Measurements from ENCODE around the gene C2orf72. TPM values are rescaled to one million over a fixed set of nuclear protein-coding genes. Genes with fewer than 3 reads are reported as not detected.
A peak's percentile ranks its signal among the peaks of the same experiment; 100 is the strongest.
"Not testable (repeated sequence)": the region's sequence is repeated elsewhere in the genome, so short reads cannot be mapped to it uniquely, and the experiment has no call there.

The C2orf72 gene
- total RNA-seq = 0.08 TPM

DNA sequence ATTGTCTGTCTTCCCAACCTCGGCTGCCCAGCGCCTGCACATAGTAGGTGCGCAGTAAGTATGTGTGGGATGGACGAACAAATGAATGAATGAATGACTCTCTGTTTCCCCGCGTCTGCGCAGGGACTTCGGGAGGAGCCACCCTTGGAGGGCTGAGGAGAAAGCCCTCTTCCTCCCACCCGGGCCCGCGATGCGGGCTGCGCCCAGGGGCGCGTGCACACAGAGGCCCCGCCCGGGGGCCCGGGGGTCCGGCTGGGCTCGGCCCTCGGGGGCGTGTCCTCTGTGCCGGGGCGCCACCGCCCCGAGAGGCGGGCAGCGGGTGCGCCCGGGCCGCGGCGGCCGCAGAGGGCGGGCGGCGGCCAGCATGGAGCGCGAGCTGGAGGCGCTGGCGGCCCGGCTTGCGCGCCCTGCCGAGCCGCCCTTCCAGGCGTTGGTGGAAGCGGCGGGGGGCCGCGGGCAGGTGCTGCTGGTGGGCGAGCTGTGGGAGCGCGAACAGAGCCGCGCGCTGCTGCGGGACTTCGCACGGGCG is at the start of gene C2orf72:
Gene C2orf72, plus strand, starts transcription at position 322 of the 529 bp plus-strand sequence. Its CDS starts 43 bp downstream, at position 365.
- ATAC-seq = no peak

DNA sequence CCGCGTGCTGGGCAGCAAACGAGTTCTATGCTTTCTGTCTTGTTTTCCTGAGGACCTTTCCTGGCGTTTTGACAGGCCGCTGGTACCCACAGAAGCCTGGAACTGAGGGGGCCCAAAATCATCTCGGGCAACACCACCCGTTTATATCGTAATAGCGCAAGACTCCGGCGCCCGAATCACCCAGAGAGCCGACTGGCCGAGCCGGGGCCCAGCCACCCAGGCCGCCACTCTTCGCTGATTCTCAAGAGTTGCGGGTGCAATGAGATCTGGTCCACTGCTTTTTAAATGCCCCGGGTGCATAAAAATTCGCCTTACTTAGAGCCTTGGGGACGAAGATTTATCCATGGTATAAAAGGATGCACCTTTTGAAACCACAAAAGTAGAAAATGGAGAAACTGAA is 47.6 kb upstream of the C2orf72 start:
- ATAC-seq = no peak

DNA sequence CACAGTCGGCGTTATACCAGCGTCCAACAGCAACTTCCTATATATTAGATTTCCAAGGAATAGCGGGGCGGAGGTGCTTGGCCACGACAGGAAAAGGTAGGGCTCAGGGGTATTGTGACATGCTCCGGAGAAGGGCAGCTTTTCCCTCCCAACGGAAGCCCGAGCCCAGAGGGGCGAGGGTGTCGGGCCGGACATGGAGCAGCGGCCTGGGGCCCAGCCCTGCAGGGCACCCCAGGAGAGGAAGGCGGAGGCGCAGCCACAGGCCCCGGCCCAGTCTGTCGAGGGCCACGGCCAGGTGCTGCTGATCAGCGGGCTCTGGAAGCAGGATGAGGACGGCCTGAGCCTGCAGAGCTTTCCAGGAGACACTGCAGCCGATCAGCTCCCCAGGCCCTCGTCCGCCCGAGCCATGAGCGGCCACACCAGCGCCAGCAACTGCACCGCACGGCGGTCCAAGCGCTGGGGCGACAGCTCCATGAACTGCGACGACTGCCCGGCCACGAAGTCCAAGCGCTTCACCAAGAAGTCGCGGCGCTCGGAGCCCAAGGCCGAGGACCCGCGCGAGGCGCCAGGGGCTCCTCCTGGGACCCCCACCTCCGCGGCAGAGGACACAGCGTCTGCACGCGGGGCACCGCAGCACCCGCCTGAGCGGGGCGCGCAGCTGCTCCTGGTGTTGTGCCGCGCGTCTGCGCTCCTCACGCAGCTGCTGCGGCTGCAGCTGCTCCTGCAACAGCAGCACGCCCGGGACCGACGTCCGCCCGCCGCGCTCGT is 47.0 kb upstream of the C2orf72 start:
- no peak for ATAC-seq

DNA sequence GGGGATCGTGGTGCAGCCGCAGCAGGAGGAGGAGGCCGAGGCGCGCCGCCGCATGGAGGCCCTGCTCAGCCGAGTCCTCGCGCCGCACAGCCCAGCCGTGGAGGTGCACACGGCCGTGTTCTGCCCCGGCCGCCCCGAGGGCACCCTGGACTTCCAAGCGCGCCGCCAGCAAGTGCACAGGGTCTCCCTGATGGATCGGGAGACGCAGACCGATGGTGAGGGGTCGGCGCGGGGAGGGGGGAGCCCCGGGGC is 46.5 kb upstream of the C2orf72 start:
- ATAC-seq = no peak

- ATAC-seq = no peak
These were observed 45.7 kb upstream of the C2orf72 start for GRCh38 chr2:230991598-230991997.

- no peak for ATAC-seq
These were observed 41.5 kb upstream of the C2orf72 start, which contains the start of gene SPATA3 for GRCh38 chr2:230995821-230996220. Gene SPATA3, plus strand, starts transcription at chr2:230996121. Its CDS starts 113 bp downstream, at chr2:230996234.

DNA sequence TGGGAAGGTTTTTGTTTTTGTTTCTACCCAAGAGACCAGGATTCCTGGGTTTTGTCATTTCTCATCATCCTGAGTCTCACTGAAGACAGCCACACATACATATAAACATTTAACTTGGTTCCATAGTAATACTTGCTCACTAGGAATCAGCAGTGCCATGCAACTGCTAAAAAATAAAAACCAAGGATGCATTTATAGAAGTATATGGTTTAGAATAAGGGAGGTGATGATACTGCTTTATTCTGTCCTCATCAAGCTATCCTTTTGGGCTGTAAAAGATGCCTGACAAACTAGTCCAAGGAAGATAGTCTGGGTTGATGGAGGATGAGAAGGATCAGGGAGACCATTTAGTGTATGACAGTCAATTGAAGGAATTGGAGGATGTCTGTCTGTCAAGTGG is 40.7 kb upstream of the C2orf72 start:
- no peak for ATAC-seq

GRCh38 chr2:230998882-230999281 is 38.4 kb upstream of the C2orf72 start:
- no peak for ATAC-seq

- no peak for ATAC-seq
These were observed 37.8 kb upstream of the C2orf72 start for GRCh38 chr2:230999477-230999876.

- ATAC-seq = no peak
These were observed 37.0 kb upstream of the C2orf72 start for GRCh38 chr2:231000211-231000904.

DNA sequence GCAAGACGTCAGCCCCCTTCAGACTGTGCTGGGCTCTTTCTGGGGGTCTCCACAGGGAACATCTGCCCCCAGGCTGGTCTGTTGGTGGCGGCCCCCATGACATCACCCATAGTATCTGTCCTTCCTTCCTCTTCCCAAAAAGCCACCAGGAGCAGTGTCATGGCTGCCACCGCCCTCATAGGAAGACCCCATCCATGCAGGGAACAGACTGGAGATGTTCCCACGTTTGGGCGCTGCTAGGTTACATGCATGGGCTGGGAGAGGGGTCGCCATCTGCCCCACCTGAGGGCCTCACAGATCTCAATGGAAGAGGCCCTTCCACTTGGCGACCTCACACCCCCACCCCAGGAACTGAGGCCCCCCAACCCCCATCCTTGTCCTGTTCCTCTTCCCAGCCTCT is 36.3 kb upstream of the C2orf72 start:
- no peak for ATAC-seq

- no peak for ATAC-seq
These were observed 35.4 kb upstream of the C2orf72 start for GRCh38 chr2:231001921-231002320.

DNA sequence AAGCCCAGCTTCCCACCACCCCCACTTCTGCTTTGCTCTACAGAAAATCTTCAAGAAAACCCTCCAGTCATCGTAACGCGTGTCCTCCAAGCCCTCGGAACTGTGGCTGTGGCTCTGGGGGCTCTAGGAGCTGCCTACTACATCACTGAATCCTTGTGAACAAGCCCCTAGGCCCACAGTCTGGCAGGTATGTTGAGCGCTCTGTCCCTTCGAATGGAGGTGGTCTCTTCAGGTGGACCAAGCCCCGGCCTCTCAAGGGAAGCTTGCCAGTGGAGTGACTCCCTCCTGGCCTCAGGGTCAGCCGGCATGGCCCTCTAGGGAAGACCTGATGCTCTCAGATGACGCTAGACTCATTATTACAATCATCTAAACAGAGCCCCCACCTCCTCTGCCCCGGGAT is 34.7 kb upstream of the C2orf72 start:
- no peak for ATAC-seq

DNA sequence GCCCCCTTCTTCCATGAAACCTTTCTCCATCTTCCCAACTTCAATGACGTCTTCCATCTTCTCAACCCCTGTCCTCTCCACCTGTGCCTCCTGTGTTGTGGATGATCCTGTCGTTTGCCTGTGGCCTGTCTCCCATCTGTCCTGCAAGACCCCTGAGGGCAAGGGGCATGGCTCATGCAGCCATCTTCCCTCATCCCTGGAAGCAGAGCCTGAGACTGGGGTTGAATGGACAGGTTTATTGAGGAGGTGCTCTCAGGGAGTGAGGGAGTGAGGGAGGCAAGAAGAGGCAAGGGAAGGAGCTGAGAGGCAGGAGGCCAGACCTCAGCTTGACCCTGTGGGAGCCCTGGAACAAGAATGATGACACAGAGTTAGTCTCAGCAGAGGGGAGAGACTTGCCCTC is 34.1 kb upstream of the C2orf72 start:
- no peak for ATAC-seq

DNA sequence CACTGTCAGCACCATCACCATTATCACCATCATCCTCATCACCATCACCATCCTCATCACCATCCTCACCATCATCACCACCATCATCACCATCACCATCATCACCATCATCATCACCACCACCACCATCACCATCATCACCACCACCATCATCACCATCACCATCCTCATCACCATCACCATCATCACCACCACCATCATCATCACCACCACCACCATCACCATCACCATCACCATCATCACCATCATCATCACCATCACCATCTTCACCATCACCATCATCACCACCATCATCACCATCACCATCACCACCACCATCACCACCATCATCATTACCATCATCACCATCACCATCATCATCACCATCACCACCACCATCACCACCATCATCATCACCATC is 32.4 kb upstream of the C2orf72 start:
- not testable (repeated sequence) for ATAC-seq

DNA sequence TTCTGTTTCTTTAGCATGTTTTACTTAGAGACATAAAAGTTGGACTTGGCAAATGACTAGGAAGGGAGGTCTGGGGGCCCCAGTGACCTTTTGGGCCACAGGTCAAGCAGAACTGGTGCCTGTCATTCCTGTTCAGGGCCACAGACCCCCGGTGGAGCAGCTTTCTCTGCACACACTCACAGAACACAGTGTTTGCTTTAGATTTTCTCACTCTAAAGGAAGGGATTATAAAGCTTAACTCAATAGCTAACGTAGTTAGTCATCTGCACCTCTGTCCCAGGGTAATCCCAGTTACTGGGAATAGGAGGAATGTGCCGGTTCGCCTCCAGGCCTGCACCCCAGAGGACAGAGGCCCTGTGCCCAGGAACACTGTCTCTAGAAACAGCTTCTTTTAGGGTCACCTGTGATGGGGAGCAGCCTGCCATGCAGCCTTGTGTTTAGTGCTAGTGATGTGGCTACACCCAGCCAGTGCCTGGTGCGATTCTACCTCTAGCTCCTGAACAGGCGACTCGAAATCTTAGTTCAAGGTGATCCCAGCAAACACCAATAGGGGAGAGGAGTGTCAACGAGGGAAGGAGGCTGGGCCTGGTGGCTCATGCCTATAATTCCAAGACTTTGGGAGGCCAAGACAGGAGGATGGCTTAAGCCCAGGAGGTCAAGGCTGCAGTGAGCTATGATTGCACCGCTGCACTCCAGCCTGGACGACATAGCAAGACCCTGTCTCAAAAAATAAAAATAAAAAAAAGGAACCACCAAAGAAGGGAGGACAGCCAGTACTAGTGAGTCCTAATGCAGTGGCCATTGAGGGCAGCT is 29.8 kb upstream of the C2orf72 start:
- ATAC-seq = peak; percentile 88

DNA sequence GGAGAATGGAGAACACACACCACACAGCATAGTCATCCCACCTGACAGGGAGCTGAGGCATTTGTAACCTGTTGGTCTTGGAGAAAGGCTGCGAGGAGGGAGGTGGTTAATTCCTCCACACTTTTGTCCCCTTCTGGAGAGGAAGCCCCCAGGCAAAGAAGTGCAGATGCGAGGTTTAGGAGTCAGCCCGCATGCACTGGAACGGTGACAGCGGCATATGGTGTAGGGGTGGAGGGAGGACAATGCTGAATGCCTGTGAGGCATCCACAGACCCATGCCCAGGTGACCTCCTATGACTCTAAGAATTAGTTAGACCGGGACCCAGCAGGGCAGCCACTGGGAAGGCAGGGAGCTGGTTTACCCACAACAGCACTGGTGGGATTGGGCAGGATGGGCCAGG is 29.2 kb upstream of the C2orf72 start:
- no peak for ATAC-seq

DNA sequence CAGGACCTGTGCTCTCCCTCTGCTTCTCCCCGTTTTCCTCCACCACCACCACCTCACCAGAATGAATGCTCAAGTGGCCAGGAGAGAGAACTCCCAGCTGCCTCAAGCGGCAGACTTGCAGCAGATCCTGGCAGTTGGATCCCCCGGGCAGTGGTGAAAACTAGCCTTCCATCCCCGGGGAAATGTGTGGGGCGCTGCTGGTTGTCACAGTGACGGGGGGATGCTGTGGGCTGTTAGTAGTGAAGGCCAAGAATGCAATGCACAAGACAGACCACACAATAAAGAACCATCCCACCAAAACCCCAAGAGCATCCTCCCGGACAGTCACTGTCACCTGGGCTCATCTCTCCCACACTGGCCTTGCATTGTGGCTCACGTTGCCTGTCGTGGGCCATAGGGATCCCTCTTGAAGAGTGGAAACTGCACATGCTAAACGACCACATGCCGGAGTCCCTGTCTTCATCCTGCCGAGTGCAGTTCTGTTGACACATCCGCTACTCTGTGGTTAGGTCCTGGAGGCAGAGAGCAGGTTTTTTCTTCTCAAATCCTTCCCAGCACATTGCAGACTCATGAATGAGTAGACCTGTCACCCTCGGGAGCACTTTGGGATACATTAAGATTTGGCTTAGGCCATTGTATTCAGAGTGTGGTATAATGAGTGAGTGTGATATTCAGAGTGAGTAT is 27.9 kb upstream of the C2orf72 start:
- no peak for ATAC-seq

- no peak for ATAC-seq
These were observed 27.1 kb upstream of the C2orf72 start for GRCh38 chr2:231010201-231010730.

GRCh38 chr2:231011526-231011925 is 25.8 kb upstream of the C2orf72 start:
- ATAC-seq = no peak

DNA sequence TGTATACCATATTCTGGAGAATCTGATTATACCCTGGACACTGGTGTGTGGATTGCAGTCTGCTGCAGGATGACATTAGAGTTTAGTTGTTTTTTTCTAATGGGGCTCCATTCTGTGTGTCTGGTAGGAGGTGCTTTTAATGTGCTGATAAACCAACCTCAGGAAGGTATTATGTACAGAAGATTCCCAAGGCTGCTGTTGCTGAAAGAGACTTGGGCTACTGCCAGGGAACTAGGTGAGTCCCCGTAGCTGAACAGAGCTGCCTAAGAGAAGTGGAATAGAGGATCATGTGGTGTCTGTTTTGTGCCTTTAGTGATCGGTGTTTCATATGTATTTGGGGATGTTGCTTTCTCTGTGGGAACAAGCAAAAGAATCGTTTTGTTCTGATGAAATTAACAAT is 24.9 kb upstream of the C2orf72 start:
- no peak for ATAC-seq

- ATAC-seq = no peak
These were observed 23.5 kb upstream of the C2orf72 start for GRCh38 chr2:231013820-231014219.
